ENCODE data around the gene PGRMC1. TPM values are rescaled to one million over a fixed set of nuclear protein-coding genes. Genes with fewer than 3 reads are reported as not detected.

The PGRMC1 gene
- total and polyA plus RNA-seq, 2 experiments from 2014 or later = 235 to 370 TPM

DNA sequence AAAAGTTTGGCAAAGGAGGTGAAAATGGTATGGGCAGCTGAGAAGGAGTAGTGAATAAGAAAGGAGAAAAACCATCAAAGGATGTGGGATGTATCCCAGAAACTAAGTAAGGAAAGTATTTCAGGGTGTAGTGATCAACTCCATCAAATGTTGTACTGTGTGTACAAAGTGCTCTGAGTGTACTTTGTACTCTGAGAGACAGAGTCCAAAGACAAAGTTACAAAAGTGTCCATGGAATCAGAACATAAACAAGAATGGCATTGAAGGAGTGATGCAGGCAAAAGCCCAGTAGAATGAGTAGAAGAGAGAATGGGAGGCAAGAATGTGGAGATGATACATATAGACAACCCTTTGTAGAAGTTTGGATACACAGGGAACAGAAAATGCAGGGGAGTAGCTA, 12.3 kb upstream of the PGRMC1 start (continued):
- TF ChIP-seq, protein P1, sequence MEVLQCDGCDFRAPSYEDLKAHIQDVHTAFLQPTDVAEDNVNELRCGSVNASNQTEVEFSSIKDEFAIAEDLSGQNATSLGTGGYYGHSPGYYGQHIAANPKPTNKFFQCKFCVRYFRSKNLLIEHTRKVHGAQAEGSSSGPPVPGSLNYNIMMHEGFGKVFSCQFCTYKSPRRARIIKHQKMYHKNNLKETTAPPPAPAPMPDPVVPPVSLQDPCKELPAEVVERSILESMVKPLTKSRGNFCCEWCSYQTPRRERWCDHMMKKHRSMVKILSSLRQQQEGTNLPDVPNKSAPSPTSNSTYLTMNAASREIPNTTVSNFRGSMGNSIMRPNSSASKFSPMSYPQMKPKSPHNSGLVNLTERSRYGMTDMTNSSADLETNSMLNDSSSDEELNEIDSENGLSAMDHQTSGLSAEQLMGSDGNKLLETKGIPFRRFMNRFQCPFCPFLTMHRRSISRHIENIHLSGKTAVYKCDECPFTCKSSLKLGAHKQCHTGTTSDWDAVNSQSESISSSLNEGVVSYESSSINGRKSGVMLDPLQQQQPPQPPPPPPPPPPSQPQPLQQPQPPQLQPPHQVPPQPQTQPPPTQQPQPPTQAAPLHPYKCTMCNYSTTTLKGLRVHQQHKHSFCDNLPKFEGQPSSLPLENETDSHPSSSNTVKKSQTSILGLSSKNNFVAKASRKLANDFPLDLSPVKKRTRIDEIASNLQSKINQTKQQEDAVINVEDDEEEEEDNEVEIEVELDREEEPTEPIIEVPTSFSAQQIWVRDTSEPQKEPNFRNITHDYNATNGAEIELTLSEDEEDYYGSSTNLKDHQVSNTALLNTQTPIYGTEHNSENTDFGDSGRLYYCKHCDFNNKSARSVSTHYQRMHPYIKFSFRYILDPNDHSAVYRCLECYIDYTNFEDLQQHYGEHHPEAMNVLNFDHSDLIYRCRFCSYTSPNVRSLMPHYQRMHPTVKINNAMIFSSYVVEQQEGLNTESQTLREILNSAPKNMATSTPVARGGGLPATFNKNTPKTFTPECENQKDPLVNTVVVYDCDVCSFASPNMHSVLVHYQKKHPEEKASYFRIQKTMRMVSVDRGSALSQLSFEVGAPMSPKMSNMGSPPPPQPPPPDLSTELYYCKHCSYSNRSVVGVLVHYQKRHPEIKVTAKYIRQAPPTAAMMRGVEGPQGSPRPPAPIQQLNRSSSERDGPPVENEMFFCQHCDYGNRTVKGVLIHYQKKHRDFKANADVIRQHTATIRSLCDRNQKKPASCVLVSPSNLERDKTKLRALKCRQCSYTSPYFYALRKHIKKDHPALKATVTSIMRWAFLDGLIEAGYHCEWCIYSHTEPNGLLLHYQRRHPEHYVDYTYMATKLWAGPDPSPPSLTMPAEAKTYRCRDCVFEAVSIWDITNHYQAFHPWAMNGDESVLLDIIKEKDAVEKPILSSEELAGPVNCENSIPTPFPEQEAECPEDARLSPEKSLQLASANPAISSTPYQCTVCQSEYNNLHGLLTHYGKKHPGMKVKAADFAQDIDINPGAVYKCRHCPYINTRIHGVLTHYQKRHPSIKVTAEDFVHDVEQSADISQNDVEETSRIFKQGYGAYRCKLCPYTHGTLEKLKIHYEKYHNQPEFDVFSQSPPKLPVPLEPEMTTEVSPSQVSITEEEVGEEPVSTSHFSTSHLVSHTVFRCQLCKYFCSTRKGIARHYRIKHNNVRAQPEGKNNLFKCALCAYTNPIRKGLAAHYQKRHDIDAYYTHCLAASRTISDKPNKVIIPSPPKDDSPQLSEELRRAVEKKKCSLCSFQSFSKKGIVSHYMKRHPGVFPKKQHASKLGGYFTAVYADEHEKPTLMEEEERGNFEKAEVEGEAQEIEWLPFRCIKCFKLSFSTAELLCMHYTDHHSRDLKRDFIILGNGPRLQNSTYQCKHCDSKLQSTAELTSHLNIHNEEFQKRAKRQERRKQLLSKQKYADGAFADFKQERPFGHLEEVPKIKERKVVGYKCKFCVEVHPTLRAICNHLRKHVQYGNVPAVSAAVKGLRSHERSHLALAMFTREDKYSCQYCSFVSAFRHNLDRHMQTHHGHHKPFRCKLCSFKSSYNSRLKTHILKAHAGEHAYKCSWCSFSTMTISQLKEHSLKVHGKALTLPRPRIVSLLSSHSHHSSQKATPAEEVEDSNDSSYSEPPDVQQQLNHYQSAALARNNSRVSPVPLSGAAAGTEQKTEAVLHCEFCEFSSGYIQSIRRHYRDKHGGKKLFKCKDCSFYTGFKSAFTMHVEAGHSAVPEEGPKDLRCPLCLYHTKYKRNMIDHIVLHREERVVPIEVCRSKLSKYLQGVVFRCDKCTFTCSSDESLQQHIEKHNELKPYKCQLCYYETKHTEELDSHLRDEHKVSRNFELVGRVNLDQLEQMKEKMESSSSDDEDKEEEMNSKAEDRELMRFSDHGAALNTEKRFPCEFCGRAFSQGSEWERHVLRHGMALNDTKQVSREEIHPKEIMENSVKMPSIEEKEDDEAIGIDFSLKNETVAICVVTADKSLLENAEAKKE (CRISPR knock-in tag; IDR thresholded peaks at IDR 0.05) = no peak
- no peak for TF ChIP-seq NANOG (IDR thresholded peaks at IDR 0.05; ENCODE audit: borderline replicate concordance)
- TF ChIP-seq ZNF331 (CRISPR knock-in tag; IDR thresholded peaks at IDR 0.05; ENCODE audit: low read depth) = no peak
- TF ChIP-seq, protein P2, sequence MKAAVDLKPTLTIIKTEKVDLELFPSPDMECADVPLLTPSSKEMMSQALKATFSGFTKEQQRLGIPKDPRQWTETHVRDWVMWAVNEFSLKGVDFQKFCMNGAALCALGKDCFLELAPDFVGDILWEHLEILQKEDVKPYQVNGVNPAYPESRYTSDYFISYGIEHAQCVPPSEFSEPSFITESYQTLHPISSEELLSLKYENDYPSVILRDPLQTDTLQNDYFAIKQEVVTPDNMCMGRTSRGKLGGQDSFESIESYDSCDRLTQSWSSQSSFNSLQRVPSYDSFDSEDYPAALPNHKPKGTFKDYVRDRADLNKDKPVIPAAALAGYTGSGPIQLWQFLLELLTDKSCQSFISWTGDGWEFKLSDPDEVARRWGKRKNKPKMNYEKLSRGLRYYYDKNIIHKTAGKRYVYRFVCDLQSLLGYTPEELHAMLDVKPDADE (IDR thresholded peaks at IDR 0.05) = no peak
- TF ChIP-seq JUNB (IDR thresholded peaks at IDR 0.05; ENCODE audit: unreplicated experiment) = no peak

DNA sequence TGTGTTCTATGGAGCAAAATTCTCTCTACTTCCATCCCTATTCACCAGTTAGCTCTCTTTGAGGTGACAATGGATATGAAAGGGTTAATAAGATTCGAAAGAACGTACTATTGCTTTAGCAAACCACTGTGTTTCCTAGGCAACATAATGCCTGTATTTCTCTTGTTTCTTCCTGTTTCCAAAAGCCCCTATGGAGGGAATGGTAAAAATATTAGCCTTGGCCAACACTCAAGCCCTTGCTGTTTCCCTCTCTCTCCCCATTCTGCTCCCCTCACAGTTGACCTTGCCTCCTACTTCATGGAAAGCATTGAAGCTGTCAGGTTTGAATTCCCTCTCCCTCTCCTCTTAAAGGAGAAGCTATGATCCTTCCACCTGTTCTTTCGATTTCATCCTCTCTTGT, 9.6 kb upstream of the PGRMC1 start:
- H3K27ac ChIP-seq (ENCODE audit: low read depth) = no peak overlapping the region
- H3F3A ChIP-seq (replicated peaks; ENCODE audit: low read depth) = no peaks in the 10 kb centered on the region
- Mint-ChIP-seq H3K4me3 (no peak overlapping the region), H3K4me1 (peaks cover 5% of the 10 kb centered on the region), H3K9me3 (no peaks in the 10 kb centered on the region), H3K27me3 (ENCODE audit: insufficient read depth, low read depth, poor library complexity) (peaks cover 5% of the 10 kb centered on the region), H3K27ac (no peak overlapping the region), H3K36me3 (ENCODE audit: low read depth) (no peaks in the 10 kb centered on the region)
- H3K9me2 ChIP-seq (ENCODE audit: insufficient read depth) = no peaks in the 10 kb centered on the region
- no peak overlapping the region for H3K4me3 ChIP-seq
- no peaks in the 10 kb centered on the region for H3K36me3 ChIP-seq (ENCODE audit: insufficient read depth)
- H4K20me1 ChIP-seq (replicated peaks; ENCODE audit: insufficient read depth) = no peaks in the 10 kb centered on the region
- H3K79me2 ChIP-seq (replicated peaks; ENCODE audit: insufficient read depth) = no peaks in the 10 kb centered on the region
- H3K27me3 ChIP-seq (ENCODE audit: insufficient read depth) = no peaks in the 10 kb centered on the region
- DNase-seq (ENCODE audit: low spot score) (no peak), ATAC-seq (no peak)
- H3K4me1 ChIP-seq (ENCODE audit: insufficient read depth) = no peaks in the 10 kb centered on the region
- no peak overlapping the region for H3K4me2 ChIP-seq
- H2AFZ ChIP-seq = no peak overlapping the region
- no peak for TF ChIP-seq JUNB (IDR thresholded peaks at IDR 0.05; ENCODE audit: unreplicated experiment)
- TF ChIP-seq, protein P2 (IDR thresholded peaks at IDR 0.05) = no peak
- no peak for TF ChIP-seq STAT1 (IDR thresholded peaks at IDR 0.05; ENCODE audit: unreplicated experiment)
- no peak for TF ChIP-seq CREB1 (CRISPR knock-in tag; IDR thresholded peaks at IDR 0.05; ENCODE audit: low read depth)
- no peak for TF ChIP-seq EZH2phosphoT487 (IDR thresholded peaks at IDR 0.05; ENCODE audit: unreplicated experiment)
- TF ChIP-seq POLR2AphosphoS5 (IDR thresholded peaks at IDR 0.05; ENCODE audit: low read depth) = no peak
- TF ChIP-seq ZNF114 (CRISPR knock-in tag; IDR thresholded peaks at IDR 0.05) = no peak
- no peak for TF ChIP-seq EZH2 (IDR thresholded peaks at IDR 0.05; ENCODE audit: low read depth, unreplicated experiment)
- TF ChIP-seq, protein P3, sequence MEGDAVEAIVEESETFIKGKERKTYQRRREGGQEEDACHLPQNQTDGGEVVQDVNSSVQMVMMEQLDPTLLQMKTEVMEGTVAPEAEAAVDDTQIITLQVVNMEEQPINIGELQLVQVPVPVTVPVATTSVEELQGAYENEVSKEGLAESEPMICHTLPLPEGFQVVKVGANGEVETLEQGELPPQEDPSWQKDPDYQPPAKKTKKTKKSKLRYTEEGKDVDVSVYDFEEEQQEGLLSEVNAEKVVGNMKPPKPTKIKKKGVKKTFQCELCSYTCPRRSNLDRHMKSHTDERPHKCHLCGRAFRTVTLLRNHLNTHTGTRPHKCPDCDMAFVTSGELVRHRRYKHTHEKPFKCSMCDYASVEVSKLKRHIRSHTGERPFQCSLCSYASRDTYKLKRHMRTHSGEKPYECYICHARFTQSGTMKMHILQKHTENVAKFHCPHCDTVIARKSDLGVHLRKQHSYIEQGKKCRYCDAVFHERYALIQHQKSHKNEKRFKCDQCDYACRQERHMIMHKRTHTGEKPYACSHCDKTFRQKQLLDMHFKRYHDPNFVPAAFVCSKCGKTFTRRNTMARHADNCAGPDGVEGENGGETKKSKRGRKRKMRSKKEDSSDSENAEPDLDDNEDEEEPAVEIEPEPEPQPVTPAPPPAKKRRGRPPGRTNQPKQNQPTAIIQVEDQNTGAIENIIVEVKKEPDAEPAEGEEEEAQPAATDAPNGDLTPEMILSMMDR (conservative IDR thresholded peaks at IDR 0.05; ENCODE audit: low read depth in 2 of 2) = no peak

Data from GM23338 (cell line).